Measurements from ENCODE around the gene RYR2.
"Not testable (repeated sequence)": the region's sequence is repeated elsewhere in the genome, so short reads cannot be mapped to it uniquely, and the experiment has no call there.

RYR2 gene

DNA sequence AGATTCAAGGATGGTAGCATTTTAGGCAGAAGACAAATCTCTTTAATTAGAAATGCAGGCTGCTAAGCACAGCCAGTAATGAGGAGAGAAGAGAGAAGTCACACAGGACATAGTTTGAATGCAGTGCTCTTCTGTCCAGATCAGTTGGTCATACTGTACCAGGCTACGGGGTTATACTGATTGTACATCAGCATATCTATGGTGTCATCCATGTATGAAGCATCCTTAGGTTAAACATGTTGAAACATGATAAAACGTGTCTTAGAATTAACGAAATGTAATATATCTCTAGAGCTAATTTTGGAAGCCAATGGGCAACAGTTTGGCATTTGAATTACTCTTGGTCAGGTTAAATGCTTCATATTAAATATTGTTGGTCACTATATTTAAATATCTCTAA, 199.1 kb downstream of the RYR2 start:
- in situ Hi-C loops (cut with MboI; ENCODE audit: low sequenced_read_pairs), result no loop called here

DNA sequence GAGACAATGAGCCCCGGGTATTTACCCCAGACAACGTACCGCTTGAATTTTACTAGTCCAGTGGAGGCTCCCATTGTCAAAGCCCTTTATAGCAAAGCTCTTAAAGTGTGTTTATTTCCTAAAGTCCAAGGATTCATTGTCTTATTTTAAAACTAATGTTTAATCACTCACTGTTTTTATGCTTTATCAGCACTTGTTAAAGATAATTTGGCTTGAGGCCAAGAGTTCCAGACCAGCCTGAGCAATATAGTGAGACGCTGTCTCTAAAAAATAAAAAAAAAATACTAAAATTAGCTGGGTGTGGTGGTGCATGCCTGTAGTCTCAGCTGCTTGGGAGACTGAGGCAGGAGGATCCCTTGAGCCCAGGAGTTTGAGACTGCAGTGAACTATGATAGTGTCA, 202.8 kb downstream of the RYR2 start:
- in situ Hi-C loops (cut with MboI; ENCODE audit: low sequenced_read_pairs), result no loop called here

DNA sequence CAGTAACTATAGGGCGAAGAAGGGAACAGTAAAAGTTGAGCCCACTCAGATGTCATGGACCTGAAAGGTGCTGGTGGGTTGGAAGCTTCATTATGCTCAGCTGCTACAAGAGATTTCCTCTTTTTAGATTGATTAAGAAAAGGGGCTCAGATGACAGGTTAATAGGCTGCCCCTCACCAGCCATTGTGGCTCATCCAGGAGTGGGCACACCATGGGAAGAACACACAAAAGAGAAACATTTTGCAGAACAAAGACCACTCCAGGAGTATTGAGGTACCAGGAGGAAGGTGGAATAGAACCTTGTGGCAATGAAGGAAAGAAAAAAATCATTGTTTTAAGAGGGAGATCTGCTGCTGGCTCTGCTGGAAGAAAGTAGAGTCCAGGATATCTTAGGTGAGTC, 205.5 kb downstream of the RYR2 start:
- in situ Hi-C loops (cut with MboI; ENCODE audit: low sequenced_read_pairs), result no loop called here

DNA sequence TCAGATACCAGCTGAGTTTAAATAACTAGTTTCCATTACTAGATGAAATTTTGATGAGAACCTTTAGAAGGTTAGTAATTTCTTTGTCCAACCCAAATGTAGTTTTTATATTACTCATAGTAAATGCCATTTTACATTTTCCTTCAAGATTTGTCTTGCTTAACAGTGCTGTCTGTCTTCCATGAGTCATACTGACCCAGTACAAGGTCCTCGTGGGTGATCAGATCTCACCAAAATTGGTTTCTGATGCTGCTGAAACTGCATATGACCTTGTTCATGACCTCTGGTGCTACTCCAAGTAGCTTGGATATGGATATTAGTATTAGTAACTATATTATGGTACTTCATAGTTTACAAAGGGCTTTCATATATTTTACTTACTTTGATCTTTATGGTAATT, 207.1 kb downstream of the RYR2 start:
- in situ Hi-C loops (cut with MboI; ENCODE audit: low sequenced_read_pairs), result no loop called here

DNA sequence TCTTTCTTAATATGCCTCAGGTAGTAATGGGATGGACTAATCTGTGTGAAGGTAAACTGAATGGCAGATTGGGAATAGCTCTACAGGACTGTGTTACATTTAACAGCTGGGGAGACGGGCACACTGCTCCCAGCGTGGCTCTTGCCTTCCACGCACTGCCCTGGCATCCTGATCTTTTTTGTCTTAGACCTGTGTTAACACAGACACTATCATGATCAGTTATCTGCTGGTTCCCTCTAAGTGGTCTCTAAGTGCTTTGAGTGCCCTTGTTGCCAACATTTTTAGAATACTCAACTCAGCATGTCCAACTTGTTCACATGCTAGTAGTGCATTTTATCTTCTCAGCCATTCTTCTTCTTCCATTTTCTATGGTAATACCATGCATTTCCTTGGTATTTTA, 208.1 kb downstream of the RYR2 start:
- in situ Hi-C loops (cut with MboI; ENCODE audit: low sequenced_read_pairs), result no loop called here

DNA sequence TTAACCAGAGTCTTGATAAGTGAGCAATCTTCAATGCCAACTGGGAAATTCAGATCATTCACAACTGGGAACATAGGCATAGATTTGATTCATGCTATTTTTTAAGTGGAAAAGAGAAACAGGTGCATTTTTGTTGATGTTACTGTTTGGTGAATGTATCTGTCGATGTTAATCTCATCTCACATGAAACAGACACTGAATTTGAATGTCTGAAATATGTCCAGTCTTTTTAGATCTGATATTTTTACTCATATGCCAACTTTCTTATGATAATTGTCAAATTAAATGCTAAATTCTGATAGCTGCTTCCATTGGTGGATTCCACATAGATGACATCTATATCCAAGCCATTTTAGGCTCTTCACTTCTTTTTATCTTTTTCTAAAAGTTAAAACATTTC, 213.1 kb downstream of the RYR2 start:
- in situ Hi-C loops (cut with MboI; ENCODE audit: low sequenced_read_pairs), result no loop called here

DNA sequence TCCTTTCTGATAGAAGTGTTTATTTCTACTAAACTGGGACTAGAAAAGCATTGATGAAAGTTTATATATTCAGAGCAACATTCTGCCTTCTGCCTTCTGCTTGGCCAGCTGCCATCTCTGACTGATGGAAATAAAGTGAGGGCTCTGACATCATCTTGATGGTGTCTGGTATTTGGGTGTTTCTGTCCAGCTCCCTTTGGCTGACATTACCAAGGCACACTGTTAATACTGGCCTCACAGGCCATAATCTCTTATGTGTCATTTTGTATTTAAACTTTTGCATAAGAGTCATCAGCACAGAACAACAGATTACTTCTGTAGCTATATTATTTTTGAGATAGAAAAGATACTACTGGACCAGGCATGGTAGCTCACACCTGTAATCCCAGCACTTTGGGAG, 216.9 kb downstream of the RYR2 start:
- in situ Hi-C loops (cut with MboI; ENCODE audit: low sequenced_read_pairs), result no loop called here

DNA sequence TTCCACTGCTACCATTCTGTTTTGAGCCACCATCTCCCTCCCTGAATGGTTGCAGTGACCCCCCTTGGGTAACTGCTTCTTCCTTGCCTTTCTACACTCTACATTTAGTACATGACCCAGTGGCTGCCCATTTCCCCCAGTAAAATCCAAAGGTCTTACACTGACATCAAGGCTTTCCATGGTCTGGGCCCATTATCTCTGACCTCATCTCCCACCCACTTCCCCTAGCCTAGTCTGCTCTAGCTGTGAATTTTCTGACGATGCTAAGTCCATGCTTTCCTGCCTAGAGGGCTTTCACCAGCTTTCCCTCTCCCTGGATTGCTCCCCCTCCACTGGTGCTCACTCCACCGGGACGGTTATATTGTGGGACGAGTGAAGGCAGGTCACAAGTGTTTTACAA, 219.2 kb downstream of the RYR2 start:
- in situ Hi-C loops (cut with MboI; ENCODE audit: low sequenced_read_pairs), result no loop called here

DNA sequence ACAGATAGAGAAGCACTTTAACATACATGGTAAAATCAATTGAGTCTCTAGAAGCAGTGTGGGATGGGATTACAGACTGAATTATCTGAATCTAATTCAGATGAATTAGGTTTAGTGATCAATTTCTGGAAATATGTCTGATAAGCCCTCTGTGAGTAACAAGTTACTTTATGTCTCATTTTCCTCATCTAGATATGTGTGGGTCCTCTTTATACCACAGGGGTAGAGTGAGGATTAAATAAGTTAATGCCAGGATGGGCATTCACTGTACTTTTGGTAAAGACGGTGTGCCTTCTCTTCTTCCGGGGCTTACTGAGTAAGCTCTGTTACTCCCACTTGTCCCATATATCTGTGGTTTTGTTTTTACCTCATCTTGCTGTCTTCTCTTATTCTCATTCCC, 225.8 kb downstream of the RYR2 start:
- in situ Hi-C loops (cut with MboI; ENCODE audit: low sequenced_read_pairs), result no loop called here

DNA sequence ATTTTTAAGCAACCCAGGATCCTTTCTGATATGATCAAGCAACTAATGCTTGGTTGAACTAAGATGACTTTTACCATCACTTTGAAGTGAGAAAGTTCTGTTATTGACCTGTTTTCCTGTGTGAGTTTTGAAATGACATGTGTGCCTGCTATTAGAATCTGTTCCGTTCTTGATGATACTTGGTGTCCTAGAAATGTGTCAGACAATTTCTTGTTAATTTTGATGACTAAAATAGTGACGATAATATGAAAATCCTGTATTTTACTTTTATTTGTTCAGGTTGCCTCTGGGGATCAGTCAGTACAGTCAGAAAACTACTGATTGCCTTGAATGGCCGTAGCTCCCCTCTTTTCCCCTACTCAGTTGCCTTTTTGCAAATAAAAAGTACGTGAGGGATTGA, 228.0 kb downstream of the RYR2 start:
- in situ Hi-C loops (cut with MboI; ENCODE audit: low sequenced_read_pairs), result no loop called here

DNA sequence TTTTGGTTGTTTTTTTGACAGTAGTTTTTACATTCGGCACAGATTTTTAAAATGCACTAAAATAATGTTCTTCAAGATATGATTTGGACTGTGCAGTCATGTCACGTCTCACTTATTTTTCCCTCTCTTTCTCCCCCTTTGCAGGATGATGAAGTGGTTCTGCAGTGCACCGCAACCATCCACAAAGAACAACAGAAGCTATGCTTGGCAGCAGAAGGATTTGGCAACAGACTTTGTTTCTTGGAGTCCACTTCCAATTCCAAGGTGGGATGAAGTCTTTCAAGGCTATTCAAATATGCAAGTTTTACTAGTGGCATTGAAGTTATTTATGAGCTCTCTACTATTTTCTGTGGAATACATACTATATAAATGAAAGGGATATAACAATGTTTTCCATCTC, 228.4 kb downstream of the RYR2 start:
- in situ Hi-C loops (cut with MboI; ENCODE audit: low sequenced_read_pairs), result no loop called here

DNA sequence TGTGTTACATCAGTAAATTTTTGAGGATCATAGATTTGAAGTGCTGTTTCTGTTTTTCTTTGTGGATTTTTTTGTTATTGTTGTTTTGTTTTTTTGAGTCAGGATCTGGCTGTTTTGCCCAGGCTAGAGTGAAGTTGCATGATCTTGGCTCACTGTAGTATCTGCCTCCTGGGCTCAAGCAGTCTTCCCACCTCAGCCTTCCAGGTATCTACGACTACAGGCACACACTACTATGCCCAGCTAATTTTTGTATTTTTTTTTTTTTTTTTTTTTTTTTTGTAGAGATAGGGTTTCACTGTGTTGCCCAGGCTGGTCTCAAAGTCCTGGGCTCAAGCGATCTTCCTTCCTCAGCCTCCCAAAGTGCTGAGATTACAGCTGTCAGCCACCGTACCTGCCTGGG, 236.0 kb downstream of the RYR2 start:
- in situ Hi-C loops (cut with MboI; ENCODE audit: low sequenced_read_pairs), result not testable (repeated sequence)

DNA sequence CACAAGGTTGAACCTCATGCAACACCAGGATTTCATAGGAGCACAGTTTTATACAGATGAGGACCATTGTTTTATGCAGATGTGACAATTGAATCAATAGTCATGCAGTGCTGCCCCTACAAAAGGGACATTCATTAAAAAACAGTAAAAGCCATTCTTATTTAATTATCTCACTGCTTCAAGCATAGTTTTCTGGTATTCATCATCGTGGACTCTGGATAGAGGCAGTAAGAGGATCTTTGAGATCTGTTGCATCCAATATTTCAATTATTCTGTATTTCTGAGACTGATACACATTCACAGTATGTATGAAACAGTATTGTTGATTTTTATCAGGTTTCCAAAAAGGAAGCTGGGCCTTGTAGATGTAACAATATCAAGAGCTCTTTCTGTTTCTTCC, 237.6 kb downstream of the RYR2 start:
- in situ Hi-C loops (cut with MboI; ENCODE audit: low sequenced_read_pairs), result no loop called here

DNA sequence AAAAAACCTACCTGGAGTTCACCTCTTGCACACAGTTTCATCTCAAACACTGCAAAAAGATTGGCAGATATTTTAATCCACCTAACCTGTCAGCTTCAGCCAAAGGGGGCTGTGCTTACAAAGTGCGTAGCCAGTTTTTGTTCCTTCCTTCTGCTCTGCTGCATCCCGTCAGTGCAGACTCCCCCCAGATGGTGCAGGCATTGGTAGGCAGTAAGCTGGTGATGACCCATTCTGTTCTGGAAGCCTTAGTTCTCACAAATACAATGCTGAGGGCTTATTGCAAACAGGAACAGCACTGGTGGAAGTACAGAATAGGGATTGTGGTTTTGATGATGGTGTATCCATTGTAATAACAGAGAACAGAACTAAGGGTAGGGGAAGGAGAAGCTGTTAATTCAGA, 239.5 kb downstream of the RYR2 start:
- in situ Hi-C loops (cut with MboI; ENCODE audit: low sequenced_read_pairs), result no loop called here

DNA sequence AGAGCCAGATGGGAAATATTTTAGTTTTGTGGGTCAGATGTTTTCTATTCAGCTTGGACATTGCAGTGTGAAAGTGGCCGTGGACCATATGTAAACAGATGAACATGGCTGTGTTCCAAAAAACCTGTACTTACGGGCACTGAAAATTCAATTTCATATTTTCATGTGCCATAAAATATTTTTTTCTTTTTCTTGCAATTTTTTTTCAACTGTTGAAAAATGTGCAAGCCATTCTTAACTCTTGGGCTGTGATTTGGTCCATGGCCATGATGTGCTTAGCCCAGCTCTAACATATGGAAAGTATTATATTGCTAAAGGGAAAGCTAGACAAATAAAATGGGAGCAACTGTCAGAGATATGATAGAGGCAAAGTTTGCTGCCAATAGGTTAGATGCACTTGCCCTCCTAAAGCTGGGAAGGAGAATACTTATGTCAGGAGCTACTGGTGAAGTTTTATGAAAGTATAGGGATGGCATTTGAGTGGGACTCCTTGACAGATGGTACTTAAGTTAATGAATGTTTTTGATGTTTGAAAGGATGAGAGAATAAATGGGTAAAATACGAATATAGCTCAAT, 240.3 kb downstream of the RYR2 start:
- in situ Hi-C loops (cut with MboI; ENCODE audit: low sequenced_read_pairs), result no loop called here

DNA sequence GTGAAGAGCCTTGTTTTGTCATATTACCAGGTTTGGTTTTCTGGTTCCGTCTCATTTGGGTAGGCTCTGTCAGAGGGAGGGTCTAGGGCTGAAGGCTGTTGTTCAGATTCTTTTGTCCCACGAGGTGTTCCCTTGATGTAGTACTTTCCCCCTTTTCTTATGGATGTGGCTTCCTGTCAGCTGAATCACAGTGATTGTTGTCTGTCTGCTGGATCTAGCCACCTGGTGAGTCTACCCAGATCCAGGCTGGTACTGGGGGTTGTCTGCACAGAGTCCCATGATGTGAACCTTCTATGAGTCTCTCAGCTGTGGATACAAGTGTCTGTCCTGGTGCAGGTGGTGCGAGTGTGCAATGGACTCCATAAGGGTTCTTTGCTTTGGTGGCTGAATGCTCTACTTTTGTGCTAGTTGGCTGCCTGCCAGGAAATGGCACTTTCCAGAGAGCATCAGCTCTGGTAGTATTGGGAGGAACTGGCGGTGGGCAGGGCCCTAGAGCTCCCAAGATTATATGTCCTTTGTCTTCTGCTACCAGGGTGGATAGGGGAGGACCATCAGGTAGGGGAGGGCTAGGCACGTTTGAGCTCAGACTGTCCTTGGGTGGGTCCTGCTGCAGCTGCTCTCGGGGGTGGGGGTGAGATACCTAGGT, 246.0 kb downstream of the RYR2 start:
- in situ Hi-C loops (cut with MboI; ENCODE audit: low sequenced_read_pairs), result no loop called here

DNA sequence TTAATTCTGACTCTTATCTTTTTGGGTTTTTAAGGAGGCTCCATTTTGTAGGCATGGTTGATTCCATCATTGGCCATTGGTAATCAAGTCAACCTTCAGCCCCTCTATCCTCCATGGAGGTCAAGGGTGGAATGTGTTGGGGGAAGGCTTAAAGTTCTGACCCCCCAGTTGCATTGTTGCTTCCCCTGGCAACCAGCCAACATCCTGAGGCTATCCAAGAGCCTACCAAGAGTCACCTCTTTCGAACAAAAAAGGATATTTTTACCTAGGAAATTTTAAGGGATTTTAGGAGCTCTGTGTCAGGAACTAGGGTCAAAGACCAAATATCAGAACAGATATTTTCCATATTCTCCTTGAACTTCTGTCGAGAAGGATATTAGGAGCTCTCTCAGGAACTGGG, 251.8 kb downstream of the RYR2 start:
- in situ Hi-C loops (cut with MboI; ENCODE audit: low sequenced_read_pairs), result no loop called here

DNA sequence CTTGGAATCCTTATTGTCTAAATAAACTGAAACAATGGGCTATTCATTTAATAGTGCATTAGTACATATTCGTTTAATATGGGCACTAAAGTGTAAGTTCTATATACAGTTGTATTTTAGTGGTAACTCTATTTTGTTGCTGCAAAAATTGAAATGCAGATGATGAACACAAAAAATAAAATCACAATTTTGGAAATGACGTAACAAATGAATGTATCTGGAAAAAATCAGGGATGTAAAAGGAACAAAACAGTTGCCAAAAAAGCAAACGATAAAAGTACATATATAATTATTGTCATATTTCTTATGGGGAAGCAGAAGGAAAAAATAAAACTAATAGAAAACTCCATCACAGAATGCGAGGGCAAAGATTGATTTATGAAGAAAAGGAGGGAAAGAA, 254.9 kb downstream of the RYR2 start:
- in situ Hi-C loops (cut with MboI; ENCODE audit: low sequenced_read_pairs), result no loop called here

DNA sequence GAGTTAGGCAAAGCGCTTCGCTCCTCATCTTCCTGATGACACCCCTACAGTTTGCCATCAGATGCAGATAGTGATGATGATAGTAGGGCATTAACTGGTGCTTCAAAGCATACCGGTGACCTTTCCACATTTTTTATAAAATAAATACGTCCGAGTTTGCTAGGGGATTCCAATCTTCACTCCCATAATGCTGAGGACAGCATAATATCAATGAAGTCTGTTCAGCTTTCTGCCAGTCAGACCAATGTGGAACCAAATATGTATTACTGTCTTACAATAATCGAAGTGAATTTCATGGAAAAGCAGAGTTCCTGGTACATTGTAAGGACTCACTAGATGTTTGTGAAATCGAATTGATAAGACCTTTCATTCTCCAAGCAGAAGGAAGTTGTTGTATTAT, 258.7 kb downstream of the RYR2 start:
- in situ Hi-C loops (cut with MboI; ENCODE audit: low sequenced_read_pairs), result no loop called here

DNA sequence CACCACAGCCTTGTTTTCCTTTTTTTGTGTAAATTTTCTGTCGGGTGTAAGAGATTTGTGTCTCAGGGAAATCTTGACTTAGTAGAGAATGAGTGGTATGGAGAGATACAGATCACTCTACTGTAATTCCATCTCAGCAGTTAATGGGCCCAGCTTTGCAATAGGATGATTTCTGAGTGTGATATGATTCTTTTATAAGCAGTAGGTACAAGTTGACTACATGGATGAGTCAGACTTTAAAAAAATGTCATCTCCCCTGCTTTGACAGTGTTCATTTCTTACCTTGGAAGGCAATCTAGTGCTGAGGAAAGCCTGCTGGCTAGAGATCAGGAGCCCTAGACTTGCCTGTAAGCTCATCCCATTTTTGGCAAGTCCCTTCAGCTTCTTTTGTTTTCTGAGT, 261.9 kb downstream of the RYR2 start:
- in situ Hi-C loops (cut with MboI; ENCODE audit: low sequenced_read_pairs), result no loop called here

DNA sequence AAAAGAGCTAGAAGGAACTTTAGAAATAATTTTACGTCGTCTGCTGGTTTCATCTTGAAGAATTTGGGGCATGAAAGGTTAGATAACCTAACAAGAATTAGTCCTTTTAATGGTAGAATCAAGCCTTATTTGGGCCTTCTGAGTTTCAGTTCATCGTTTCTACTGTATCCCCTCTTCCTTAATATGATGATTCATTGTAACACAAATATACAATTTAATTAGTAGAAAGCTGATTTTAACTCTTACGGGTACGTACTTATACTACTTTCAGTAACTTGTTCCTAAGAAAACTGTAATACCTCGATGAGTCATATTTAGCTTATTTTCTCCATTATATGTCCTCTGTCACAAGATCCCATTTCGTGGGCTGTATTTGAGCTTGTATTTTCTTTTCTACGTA, 264.7 kb downstream of the RYR2 start:
- in situ Hi-C loops (cut with MboI; ENCODE audit: low sequenced_read_pairs), result no loop called here

DNA sequence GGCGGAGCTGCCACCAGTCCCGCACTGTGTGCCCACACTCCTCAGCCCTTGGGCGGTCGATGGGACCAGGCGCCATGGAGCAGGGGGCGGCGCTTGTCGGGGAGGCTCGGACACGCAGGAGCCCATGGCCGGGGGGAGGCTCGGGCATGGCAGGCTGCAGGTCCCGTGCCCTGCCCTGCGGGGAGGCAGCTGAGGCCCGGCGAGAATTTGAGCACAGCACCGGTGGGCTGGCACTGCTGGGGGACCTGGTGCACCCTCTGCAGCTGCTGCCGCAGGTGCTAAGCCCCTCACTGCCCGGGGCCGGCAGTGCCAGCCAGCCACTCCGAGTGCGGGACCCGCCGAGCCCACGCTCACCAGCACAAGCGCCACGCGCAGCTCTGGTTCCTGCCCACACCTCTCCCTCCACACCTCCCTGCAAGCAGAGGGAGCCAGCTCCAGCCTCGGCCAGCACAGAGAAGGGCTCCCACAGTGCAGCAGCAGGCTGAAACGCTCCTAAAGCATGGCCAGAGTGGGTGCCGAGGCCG, 267.7 kb downstream of the RYR2 start:
- in situ Hi-C loops (cut with MboI; ENCODE audit: low sequenced_read_pairs), result no loop called here

DNA sequence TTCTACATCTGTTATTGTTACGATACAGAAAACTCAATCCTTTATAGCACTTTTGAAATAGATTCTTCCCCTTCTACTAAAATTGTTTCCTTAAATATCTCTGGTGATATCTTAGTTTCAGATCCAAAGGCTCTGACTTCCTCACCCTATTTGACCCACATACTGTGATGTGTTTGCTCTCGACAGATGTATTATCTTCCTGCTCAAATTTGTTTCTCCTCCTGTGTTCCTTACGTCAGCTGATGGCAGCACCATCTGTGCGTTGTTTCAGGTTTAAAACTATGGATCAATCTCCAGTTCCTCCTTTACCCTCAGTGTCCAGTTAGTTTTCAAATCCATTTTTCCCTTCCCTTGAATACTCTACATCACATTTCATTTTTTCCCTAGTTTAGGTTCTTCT, 274.4 kb downstream of the RYR2 start:
- in situ Hi-C loops (cut with MboI; ENCODE audit: low sequenced_read_pairs), result no loop called here

All from HL-60/S4 treated with phorbol 12-myristate 13-acetate at 8.2 ng/mL for 4 days and 3 days (cell line).